WTC11 (cell line): ENCODE results near the gene SLC39A5. TPM values are rescaled to one million over a fixed set of nuclear protein-coding genes. Genes with fewer than 3 reads are reported as not detected.

Experiments
- ATAC-seq: fragments of 200-7000 bp; cut with Tn5 transposase; 2 replicates; pipeline ENCODE4 v1.10.0; 2021; ENCODE audit warnings: mild to moderate bottlenecking, moderate library complexity
- CTCF ChIA-PET: fragments of 300-600 bp; sonication (Branson Sonifier 250); formaldehyde crosslinking; loops from one replicate; lab custom pipeline; 2021; ENCODE audit warnings: antibody characterized with exemption; lab: Charles Lee
- POLR2A ChIA-PET: fragments of 350-600 bp; sonication (Branson Sonifier 250); formaldehyde crosslinking; loops from one replicate; lab custom pipeline; 2021; ENCODE audit warnings: antibody characterized with exemption; lab: Charles Lee
- DNase-seq: peaks from one replicate; pipeline ENCODE4 v3.0.0; 2021; ENCODE audit warnings: low spot score
- H3K27ac Mint-ChIP-seq: 2 replicates; pipeline ENCODE4 v1.8.0; 2021; ENCODE audit warnings: mixed read lengths
- H3K27me3 Mint-ChIP-seq: 2 replicates; pipeline ENCODE4 v1.8.0; 2021; ENCODE audit warnings: low read depth, mild to moderate bottlenecking, moderate library complexity, mixed read lengths
- H3K36me3 Mint-ChIP-seq: 2 replicates; pipeline ENCODE4 v1.8.0; 2021; ENCODE audit warnings: mixed read lengths
- H3K4me1 Mint-ChIP-seq: 2 replicates; pipeline ENCODE4 v1.8.0; 2022; ENCODE audit warnings: mixed read lengths
- H3K4me3 Mint-ChIP-seq: 2 replicates; pipeline ENCODE4 v1.8.0; 2021; ENCODE audit warnings: mild to moderate bottlenecking, moderate library complexity, mixed read lengths
- H3K9me3 Mint-ChIP-seq: 2 replicates; pipeline ENCODE4 v1.8.0; 2021; ENCODE audit warnings: mixed read lengths
- CDX4 ChIP-seq: fragments of 250-450 bp; sonication (Bioruptor Pico); IDR thresholded peaks from 2 replicates; pipeline ENCODE4 v1.9.0; 2021; ENCODE audit warnings: moderate library complexity, mild to moderate bottlenecking, inconsistent platforms, borderline replicate concordance
- CREB1 ChIP-seq: sonication (generic); formaldehyde crosslinking; IDR thresholded peaks from 2 replicates; pipeline ENCODE4 v1.8.0; 2023; ENCODE audit warnings: mild to moderate bottlenecking, missing genetic modification reagents
- E2F5 ChIP-seq: sonication (generic); formaldehyde crosslinking; IDR thresholded peaks from 2 replicates; pipeline ENCODE4 v1.8.1; 2022; ENCODE audit warnings: mild to moderate bottlenecking, moderate library complexity, missing genetic modification reagents
- ETV6 ChIP-seq: sonication (generic); formaldehyde crosslinking; IDR thresholded peaks from 2 replicates; pipeline ENCODE4 v1.8.1; 2022; ENCODE audit warnings: mild to moderate bottlenecking, missing genetic modification reagents
- HMGA2 ChIP-seq: fragments of 250-450 bp; sonication (Bioruptor Pico); IDR thresholded peaks from 2 replicates; pipeline ENCODE4 v1.4.0; 2021; ENCODE audit warnings: mild to moderate bottlenecking, moderate library complexity
- IRF2 ChIP-seq: sonication (generic); formaldehyde crosslinking; IDR thresholded peaks from 2 replicates; pipeline ENCODE4 v1.8.0; 2022; ENCODE audit warnings: low read depth, missing genetic modification reagents, borderline replicate concordance
- JUN ChIP-seq: sonication (generic); formaldehyde crosslinking; IDR thresholded peaks from 2 replicates; pipeline ENCODE4 v1.8.0; 2023; ENCODE audit warnings: mild to moderate bottlenecking, missing genetic modification reagents
- MLX ChIP-seq: sonication (generic); formaldehyde crosslinking; IDR thresholded peaks from 2 replicates; pipeline ENCODE4 v1.8.1; 2023; ENCODE audit warnings: mild to moderate bottlenecking, missing genetic modification reagents, moderate library complexity
- MXD4 ChIP-seq: fragments of 250-450 bp; sonication (Bioruptor Pico); IDR thresholded peaks from 2 replicates; pipeline ENCODE4 v1.8.0; 2021; ENCODE audit warnings: mild to moderate bottlenecking, moderate library complexity, borderline replicate concordance
- NR1H2 ChIP-seq: sonication (generic); formaldehyde crosslinking; IDR thresholded peaks from 2 replicates; pipeline ENCODE4 v1.9.0; 2021; ENCODE audit warnings: mild to moderate bottlenecking, moderate library complexity, missing genetic modification reagents
- PREB ChIP-seq: sonication (generic); formaldehyde crosslinking; IDR thresholded peaks from 2 replicates; pipeline ENCODE4 v1.8.1; 2022; ENCODE audit warnings: mild to moderate bottlenecking, missing genetic modification reagents, moderate library complexity, borderline replicate concordance
- RORB ChIP-seq: fragments of 250-450 bp; sonication (Bioruptor Pico); IDR thresholded peaks from 2 replicates; pipeline ENCODE4 v1.9.0; 2021; ENCODE audit warnings: mild to moderate bottlenecking
- SMAD3 ChIP-seq: sonication (generic); formaldehyde crosslinking; IDR thresholded peaks from 2 replicates; pipeline ENCODE4 v1.8.0; 2022; ENCODE audit warnings: missing genetic modification reagents, mild to moderate bottlenecking, borderline replicate concordance
- SOX15 ChIP-seq: fragments of 250-450 bp; sonication (Bioruptor Pico); IDR thresholded peaks from 2 replicates; pipeline ENCODE4 v1.9.0; 2021; ENCODE audit warnings: mild to moderate bottlenecking
- STAT6 ChIP-seq: sonication (generic); formaldehyde crosslinking; conservative IDR thresholded peaks from 2 replicates; pipeline ENCODE4 v1.8.1; 2023; ENCODE audit warnings: mild to moderate bottlenecking, low read depth, missing genetic modification reagents, moderate library complexity
- TCF7 ChIP-seq: sonication (generic); formaldehyde crosslinking; IDR thresholded peaks from 2 replicates; pipeline ENCODE4 v1.8.0; 2022; ENCODE audit warnings: mild to moderate bottlenecking, low read depth, missing genetic modification reagents, moderate library complexity
- ZNF219 ChIP-seq: sonication (generic); formaldehyde crosslinking; IDR thresholded peaks from 2 replicates; pipeline ENCODE4 v1.8.0; 2023; ENCODE audit warnings: missing genetic modification reagents, mild to moderate bottlenecking, borderline replicate concordance
- ZNF232 ChIP-seq: sonication (generic); formaldehyde crosslinking; IDR thresholded peaks from 2 replicates; pipeline ENCODE4 v1.8.0; 2022; ENCODE audit warnings: mild to moderate bottlenecking, missing genetic modification reagents
- ZNF425 ChIP-seq: fragments of 250-450 bp; sonication (Bioruptor Pico); conservative IDR thresholded peaks from 2 replicates; pipeline ENCODE4 v1.9.0; 2021; ENCODE audit warnings: mild to moderate bottlenecking
- ZSCAN18 ChIP-seq: fragments of 250-450 bp; sonication (Bioruptor Pico); IDR thresholded peaks from 2 replicates; pipeline ENCODE4 v2.1.2; 2022; ENCODE audit warnings: mild to moderate bottlenecking, moderate library complexity
- total RNA-seq: library from RNA; stranded (reverse); gene quantifications from 3 replicates; pipeline ENCODE4 v1.2.3, GENCODE V29; 2021

SLC39A5 gene
- total RNA-seq, 1 experiment from 2014 or later, result 0.26 TPM

- DNase-seq (no peak), ATAC-seq (no peak)
- CTCF ChIA-PET, result interaction anchor here (1.3 to 2.6 kb wide), 3 partner anchors 10 to 130 kb away, joined by 3 to 9 read pairs (median 6); partner anchors contain the start of genes ANKRD52 and ZC3H10
- H3K27me3 Mint-ChIP-seq, result no peaks in the 10 kb centered on the region
- TF ChIP-seq TCF7 (CRISPR knock-in tag) (no peak), SOX15 (CRISPR knock-in tag) (no peak), ETV6 (CRISPR knock-in tag) (no peak), PREB (no peak), SMAD3 (CRISPR knock-in tag) (no peak), CREB1 (CRISPR knock-in tag) (no peak), ZNF425 (no peak), MXD4 (no peak), ZNF219 (CRISPR knock-in tag) (no peak), ZNF232 (CRISPR knock-in tag) (no peak), ZSCAN18 (no peak), IRF2 (CRISPR knock-in tag) (no peak)
- H3K4me1 Mint-ChIP-seq, result no peaks in the 10 kb centered on the region
- H3K27ac Mint-ChIP-seq, result no peak overlapping the region; the same call in 1 of the 2 replicates
- H3K9me3 Mint-ChIP-seq, result no peaks in the 10 kb centered on the region
- H3K4me3 Mint-ChIP-seq, result no peak overlapping the region
- peaks cover 65% of the 10 kb centered on the region for H3K36me3 Mint-ChIP-seq
- POLR2A ChIA-PET, result interaction anchor here (0.6 kb wide), 1 partner anchor 19 kb away, joined by 3 read pairs; no protein-coding TSS in a partner anchor
These were observed 18.9 kb downstream of the SLC39A5 start for GRCh38 chr12:56248711-56249110.

- Mint-ChIP-seq H3K4me3 (no peak overlapping the region), H3K4me1 (peaks cover 15% of the 10 kb centered on the region), H3K27me3 (no peaks in the 10 kb centered on the region), H3K9me3 (no peaks in the 10 kb centered on the region), H3K27ac (no peak overlapping the region), H3K36me3 (peaks cover 56% of the 10 kb centered on the region)
- DNase-seq (no peak), ATAC-seq (no peak)
- POLR2A ChIA-PET, result no interaction called here
- no peak for TF ChIP-seq NR1H2 (CRISPR knock-in tag)
- no peak for TF ChIP-seq JUN
- CTCF ChIA-PET, result interaction anchor here (0.8 kb wide), 1 partner anchor 46 kb away, joined by 4 read pairs; no protein-coding TSS in a partner anchor
These were observed 22.8 kb downstream of the SLC39A5 start for GRCh38 chr12:56252649-56253048.

- Mint-ChIP-seq H3K27me3 (no peaks in the 10 kb centered on the region), H3K9me3 (no peaks in the 10 kb centered on the region), H3K4me1 (peaks cover 15% of the 10 kb centered on the region), H3K4me3 (no peak overlapping the region), H3K36me3 (peaks cover 53% of the 10 kb centered on the region), H3K27ac (no peak overlapping the region)
- POLR2A ChIA-PET, result no interaction called here
- no peak for DNase-seq
- no peak for TF ChIP-seq MLX (CRISPR knock-in tag)
- TF ChIP-seq RORB, result no peak
- TF ChIP-seq STAT6 (CRISPR knock-in tag), result no peak
- TF ChIP-seq HMGA2 (CRISPR knock-in tag), result no peak
- TF ChIP-seq E2F5 (CRISPR knock-in tag), result no peak
- TF ChIP-seq ZNF219 (CRISPR knock-in tag), result no peak
- TF ChIP-seq CDX4, result no peak
- TF ChIP-seq JUN, result no peak
- CTCF ChIA-PET, result interaction anchor here (0.8 kb wide), 1 partner anchor 47 kb away, joined by 4 read pairs; no protein-coding TSS in a partner anchor
- ATAC-seq, result no peak
These were observed 23.2 kb downstream of the SLC39A5 start for GRCh38 chr12:56253091-56253490.
